ENCODE data around the gene TIE1. TPM values are rescaled to one million over a fixed set of nuclear protein-coding genes. Genes with fewer than 3 reads are reported as not detected.
A peak's percentile ranks its signal among the peaks of the same experiment; 100 is the strongest.

Gene TIE1
- total RNA-seq = 10 to 100 TPM; 15.9 to 27.9 (median 20.7) TPM

- intact Hi-C loops (cut with DNase I; ENCODE audit: low total_unique reads) = loop anchor here (5.0 kb wide), 1 partner anchor 63 kb away; no protein-coding TSS in a partner anchor
- in situ Hi-C loops (cut with MboI; ENCODE audit: low sequenced_read_pairs in 4 of 4) = no loop called here
- Histone ChIP-seq H3K27ac (peak within 1 kb of the TSS; percentile 70 to 81 (median 74)), H3K27me3 (no peaks in the 10 kb centered on the region), H3K9me3 (no peaks in the 10 kb centered on the region), H3K36me3 (no peaks in the 10 kb centered on the region), H3K4me3 (peak within 1 kb of the TSS; percentile 47 to 54 (median 48)), H3K4me1 (peaks cover 0 to 8% of the 10 kb centered on the region in 2 donors)
- DNase-seq (no peak), ATAC-seq (peak; percentile 45 to 69)
- TF ChIP-seq POLR2A (IDR thresholded peaks at IDR 0.05) (peak; percentile 33 to 64), CTCF (IDR thresholded peaks at IDR 0.05 in 4 of 5, conservative IDR thresholded peaks at IDR 0.05 in 1 of 5) (no peak)
Observed at GRCh38 chr1:43300378-43301094, at the start of gene TIE1. TSS of gene TIE1 (plus strand) at chr1:43300982. CDS start at chr1:43301072, 90 bp downstream.

- Histone ChIP-seq H3K27me3 (no peaks in the 10 kb centered on the region), H3K36me3 (no peaks in the 10 kb centered on the region), H3K4me1 (no peaks in the 10 kb centered on the region), H3K4me3 (no peak overlapping the region), H3K9me3 (no peaks in the 10 kb centered on the region), H3K27ac (no peak overlapping the region)
- intact Hi-C loops (cut with DNase I; ENCODE audit: low total_unique reads) (no loop called here), in situ Hi-C loops (cut with MboI; ENCODE audit: low sequenced_read_pairs in 4 of 4) (no loop called here)
- no peak for DNase-seq
- ATAC-seq = no peak
- TF ChIP-seq CTCF (IDR thresholded peaks at IDR 0.05 in 4 of 5, conservative IDR thresholded peaks at IDR 0.05 in 1 of 5) (no peak), POLR2A (IDR thresholded peaks at IDR 0.05) (no peak)
Observed at GRCh38 chr1:43251024-43251423, 49.8 kb upstream of the TIE1 start.

GRCh38 chr1:43252225-43252624 lies 48.6 kb upstream of the TIE1 start:
- H3K27ac ChIP-seq = no peak overlapping the region
- no peaks in the 10 kb centered on the region for H3K27me3 ChIP-seq
- intact Hi-C loops (cut with DNase I; ENCODE audit: low total_unique reads) = no loop called here
- TF ChIP-seq CTCF (IDR thresholded peaks at IDR 0.05 in 4 of 5, conservative IDR thresholded peaks at IDR 0.05 in 1 of 5) (no peak), POLR2A (IDR thresholded peaks at IDR 0.05) (no peak)
- in situ Hi-C loops (cut with MboI; ENCODE audit: low sequenced_read_pairs in 4 of 4) = no loop called here
- no peaks in the 10 kb centered on the region for H3K9me3 ChIP-seq
- no peaks in the 10 kb centered on the region for H3K36me3 ChIP-seq
- ATAC-seq (no peak), DNase-seq (no peak)
- no peaks in the 10 kb centered on the region for H3K4me1 ChIP-seq
- no peak overlapping the region for H3K4me3 ChIP-seq

DNA sequence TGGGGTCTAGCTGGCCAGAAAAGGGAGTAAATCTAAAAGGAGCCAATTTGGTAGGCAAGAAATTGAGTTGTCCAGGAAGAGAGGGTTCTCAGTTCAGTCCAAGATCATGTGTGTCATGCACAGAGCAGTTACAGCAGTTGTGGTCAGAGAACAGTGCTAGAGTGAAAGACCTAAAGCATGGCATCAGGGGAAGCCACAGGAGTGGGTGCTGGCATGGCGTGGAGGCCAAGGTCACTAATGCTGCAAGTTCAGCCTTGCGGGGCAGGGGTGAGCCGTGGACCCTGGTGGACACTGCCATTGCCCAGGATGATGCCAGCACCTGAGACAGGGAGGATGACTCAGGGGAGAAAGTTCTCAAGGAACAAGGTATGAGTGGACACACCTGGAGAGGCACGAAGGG lies 47.6 kb upstream of the TIE1 start:
- H3K9me3 ChIP-seq = no peaks in the 10 kb centered on the region
- no peaks in the 10 kb centered on the region for H3K4me1 ChIP-seq
- in situ Hi-C loops (cut with MboI; ENCODE audit: low sequenced_read_pairs in 4 of 4) = no loop called here
- no peaks in the 10 kb centered on the region for H3K27me3 ChIP-seq
- H3K4me3 ChIP-seq = no peak overlapping the region
- intact Hi-C loops (cut with DNase I; ENCODE audit: low total_unique reads) = no loop called here
- H3K36me3 ChIP-seq = no peaks in the 10 kb centered on the region
- H3K27ac ChIP-seq = no peak overlapping the region
- no peak for DNase-seq
- ATAC-seq = no peak
- TF ChIP-seq CTCF (IDR thresholded peaks at IDR 0.05 in 4 of 5, conservative IDR thresholded peaks at IDR 0.05 in 1 of 5) = no peak
- TF ChIP-seq POLR2A (IDR thresholded peaks at IDR 0.05) = no peak
